IMR-90 (cell line): ENCODE measurements around the gene HSF2. TPM values are rescaled to one million over a fixed set of nuclear protein-coding genes. Genes with fewer than 3 reads are reported as not detected.

ENCODE experiments used
- ATAC-seq: fragments of 200-7000 bp; cut with Tn5 transposase; 2 replicates; pipeline ENCODE4 v1.9.1; 2020; ENCODE audit warnings: low read depth, mild to moderate bottlenecking, moderate library complexity
- BruUV-seq: library from RNA; stranded (reverse); fragments of 400-500 nt; replicated peaks from 2 replicates; lab custom pipeline; 2021; lab: Mats Ljungman, UMichigan
- CTCF ChIA-PET: fragments of 300-600 bp; formaldehyde crosslinking; extraction: SDS; loops from one replicate; lab custom pipeline; 2021; ENCODE audit warnings: antibody characterized with exemption; lab: Yijun Ruan, JAX
- POLR2A ChIA-PET: fragments of 300-600 bp; sonication (Branson Sonifier 250); formaldehyde crosslinking; loops from one replicate; lab custom pipeline; 2022; ENCODE audit warnings: antibody characterized with exemption; ENCODE audit not compliant: unreplicated experiment; lab: Charles Lee
- DNase-seq: peaks from one replicate; pipeline ENCODE4 v3.0.0; 2013
- H2AFZ ChIP-seq: replicated peaks from 2 replicates; pipeline ENCODE3; 2013; ENCODE audit warnings: low read length, mild to moderate bottlenecking; ENCODE audit not compliant: poor library complexity
- H2AK5ac ChIP-seq: 2 replicates; pipeline ENCODE4 v1.6.1; 2013; ENCODE audit warnings: low read depth, low read length, inconsistent platforms
- H2AK9ac ChIP-seq: replicated peaks from 2 replicates; pipeline ENCODE3; 2013; ENCODE audit warnings: mild to moderate bottlenecking, low read depth, low read length, moderate library complexity; ENCODE audit not compliant: poor library complexity
- H2BK120ac ChIP-seq: 2 replicates; pipeline ENCODE4 v1.6.1; 2013; ENCODE audit warnings: low read depth, low read length, inconsistent platforms
- H2BK15ac ChIP-seq: 3 replicates; pipeline ENCODE4 v1.6.1; 2013; ENCODE audit warnings: low read depth, low read length, inconsistent platforms
- H2BK20ac ChIP-seq: 2 replicates; pipeline ENCODE4 v1.6.1; 2013; ENCODE audit warnings: low read depth, mild to moderate bottlenecking, inconsistent platforms, low read length, moderate library complexity
- H2BK5ac ChIP-seq: 2 replicates; pipeline ENCODE4 v1.6.1; 2013; ENCODE audit warnings: mild to moderate bottlenecking, low read depth, low read length, inconsistent platforms; ENCODE audit not compliant: poor library complexity, severe bottlenecking
- H3K14ac ChIP-seq: replicated peaks from 2 replicates; pipeline ENCODE4 v1.6.1; 2013; ENCODE audit warnings: low read depth, low read length, inconsistent platforms
- H3K18ac ChIP-seq: 2 replicates; pipeline ENCODE4 v1.6.1; 2013; ENCODE audit warnings: low read depth, low read length, control low read depth
- H3K23ac ChIP-seq: 2 replicates; pipeline ENCODE4 v1.6.1; 2013; ENCODE audit warnings: low read depth, low read length, inconsistent platforms
- H3K27ac ChIP-seq: 2 replicates; pipeline ENCODE4 v1.5.1; 2013; ENCODE audit warnings: mild to moderate bottlenecking, control low read depth, low read length; ENCODE audit not compliant: insufficient read depth
- H3K27me3 ChIP-seq: 2 replicates; pipeline ENCODE4 v1.6.1; 2013; ENCODE audit warnings: low read length; ENCODE audit not compliant: control insufficient read depth, insufficient read depth
- H3K36me3 ChIP-seq: 2 replicates; pipeline ENCODE4 v1.6.1; 2013; ENCODE audit warnings: low read length, mixed read lengths; ENCODE audit not compliant: control insufficient read depth, insufficient read depth
- H3K4ac ChIP-seq: 2 replicates; pipeline ENCODE4 v1.6.1; 2013; ENCODE audit warnings: low read depth, low read length, inconsistent platforms
- H3K4me1 ChIP-seq: 2 replicates; pipeline ENCODE4 v1.6.1; 2013; ENCODE audit warnings: low read length, mixed read lengths; ENCODE audit not compliant: control insufficient read depth, insufficient read depth
- H3K4me2 ChIP-seq: 2 replicates; pipeline ENCODE4 v1.6.1; 2013; ENCODE audit warnings: low read depth, mild to moderate bottlenecking, control low read depth, low read length, moderate library complexity
- H3K4me3 ChIP-seq: 2 replicates; pipeline ENCODE4 v1.5.1; 2013; ENCODE audit warnings: low read depth, mild to moderate bottlenecking, control low read depth, low read length, moderate library complexity; ENCODE audit not compliant: insufficient read depth
- H3K56ac ChIP-seq: 2 replicates; pipeline ENCODE4 v1.6.1; 2013; ENCODE audit warnings: low read length, inconsistent platforms; ENCODE audit not compliant: insufficient read depth; ENCODE audit errors: extremely low read depth
- H3K79me1 ChIP-seq, 2 experiments: 2 replicates each; pipeline ENCODE4 v1.6.1; 2013; ENCODE audit warnings: low read length in 2 of 2, inconsistent platforms in 1 of 2, low read depth in 1 of 2
- H3K9ac ChIP-seq: 2 replicates; pipeline ENCODE4 v1.6.1; 2013; ENCODE audit warnings: low read depth, low read length, control low read depth
- H3K9me1 ChIP-seq: 2 replicates; pipeline ENCODE4 v1.6.1; 2013; ENCODE audit warnings: low read length, inconsistent platforms; ENCODE audit not compliant: insufficient read depth
- H3K9me3 ChIP-seq: 2 replicates; pipeline ENCODE4 v1.6.1; 2013; ENCODE audit warnings: low read length; ENCODE audit not compliant: control insufficient read depth, insufficient read depth
- H4K20me1 ChIP-seq: 2 replicates; pipeline ENCODE4 v1.6.1; 2013; ENCODE audit warnings: low read length, inconsistent platforms; ENCODE audit not compliant: insufficient read depth
- H4K5ac ChIP-seq: 2 replicates; pipeline ENCODE4 v1.6.1; 2013; ENCODE audit warnings: mild to moderate bottlenecking, low read depth, low read length, control low read depth
- H4K8ac ChIP-seq, 2 experiments: 2 replicates each; pipeline ENCODE4 v1.6.1; 2013; ENCODE audit warnings: low read depth in 2 of 2, low read length in 2 of 2, control low read depth in 1 of 2, inconsistent platforms in 1 of 2
- H4K91ac ChIP-seq: 2 replicates; pipeline ENCODE4 v1.6.1; 2013; ENCODE audit warnings: low read depth, low read length, inconsistent platforms; ENCODE audit not compliant: insufficient read depth
- CHD1 ChIP-seq: IDR thresholded peaks from 2 replicates; pipeline ENCODE4 v1.6.1; 2012; ENCODE audit warnings: low read depth, low read length, improper control_type of control experiment
- FOS ChIP-seq: fragments of 150-350 bp; IDR thresholded peaks from 2 replicates; pipeline ENCODE4 v1.6.1; 2016; ENCODE audit warnings: low read depth, low read length
- MAZ ChIP-seq: IDR thresholded peaks from 2 replicates; pipeline ENCODE4 v1.6.1; 2012; ENCODE audit warnings: low read depth, mild to moderate bottlenecking, low read length, improper control_type of control experiment, moderate library complexity, borderline replicate concordance
- POLR2A ChIP-seq: IDR thresholded peaks from 2 replicates; pipeline ENCODE4 v1.6.1; 2012; ENCODE audit warnings: mild to moderate bottlenecking, low read depth, low read length
- WGBS, 2 experiments: methylation state at CpG; one replicate each; pipeline versions ENCODE4 v1.1.5 to v1.1.7; 2013; ENCODE audit warnings: missing lambda C conversion rate in 2 of 2; ENCODE audit not compliant: insufficient read length in 1 of 2; ENCODE audit errors: extremely low coverage in 2 of 2; 5-methylcytosine and 5-hydroxymethylcytosine counted together
- dilution Hi-C: fragments of 300-500 bp; cut with HindIII; formaldehyde crosslinking; loops from one replicate; pipeline ENCODE4 v1.14.3; 2018; ENCODE audit warnings: low sequenced_read_pairs; ENCODE audit not compliant: unreplicated experiment
- in situ Hi-C: fragments of 300-500 bp; cut with MboI; formaldehyde crosslinking; loops from 3 replicates; pipeline ENCODE4 v1.14.3; 2019; ENCODE audit warnings: low sequenced_read_pairs, inconsistent platforms, mixed read lengths
- intact Hi-C: fragments of 100-400 bp; cut with micrococcal nuclease; formaldehyde crosslinking; loops from 2 replicates; pipeline ENCODE4 v1.10.0; 2022
- polyA plus RNA-seq, 3 experiments: library from polyadenylated mRNA; depleted of rRNA; stranded (reverse); fragments of >200 nt; gene quantifications; 2 replicates each; pipeline ENCODE4 v1.2.3, GENCODE V29; 2012; ENCODE audit warnings: low replicate concordance in 1 of 3
- total RNA-seq: library from RNA; depleted of rRNA; stranded (reverse); fragments of >200 nt; gene quantifications from 2 replicates; pipeline ENCODE4 v1.2.3, GENCODE V29; 2012

The HSF2 gene
- total and polyA plus RNA-seq, 2 of the 4 experiments (the other 2 are of a cell fraction) = 17.6 to 28.9 TPM

- TF ChIP-seq MAZ = no peak
- TF ChIP-seq POLR2A = no peak
These were observed 17.8 kb upstream of the HSF2 start (continued) for GRCh38 chr6:122381494-122382265.

GRCh38 chr6:122385857-122386612, 13.4 kb upstream of the HSF2 start:
- in situ Hi-C loops (loop anchor here (10.0 kb wide), 1 partner anchor 149 kb away; no protein-coding TSS in a partner anchor), intact Hi-C loops (loop anchor here (10.0 kb wide), 1 partner anchor 339 kb away; no protein-coding TSS in a partner anchor), dilution Hi-C loops (no loop called here)
- Histone ChIP-seq H3K4me3 (no peak overlapping the region), H3K36me3 (no peaks in the 10 kb centered on the region), H2AFZ (no peak overlapping the region), H3K9me3 (no peaks in the 10 kb centered on the region), H3K9ac (no peak overlapping the region), H2AK9ac (no peak overlapping the region), H2BK5ac (no peak overlapping the region), H2AK5ac (no peak overlapping the region), H3K9me1 (no peaks in the 10 kb centered on the region), H3K79me1 (no peaks in the 10 kb centered on the region), H3K14ac (no peak overlapping the region), H2BK15ac (no peak overlapping the region), H3K56ac (no peak overlapping the region), H3K27me3 (no peaks in the 10 kb centered on the region), H3K23ac (no peak overlapping the region), H2BK20ac (no peak overlapping the region), H2BK120ac (no peak overlapping the region), H4K5ac (no peak overlapping the region), H3K4me2 (no peak overlapping the region), H3K27ac (no peak overlapping the region), H3K18ac (no peak overlapping the region), H4K8ac (no peak overlapping the region), H4K20me1 (no peaks in the 10 kb centered on the region), H4K91ac (no peak overlapping the region), H3K4ac (no peak overlapping the region), H3K4me1 (no peaks in the 10 kb centered on the region)
- WGBS, 2 experiments = no CpG with 5 or more reads among the region's 3 CpGs
- no peak for DNase-seq
- CTCF ChIA-PET = interaction anchor here (1.6 kb wide), 1 partner anchor 144 kb away, joined by 5 read pairs; no protein-coding TSS in a partner anchor
- TF ChIP-seq CHD1 (no peak), FOS (no peak)
- no TSS peak for BruUV-seq
- POLR2A ChIA-PET = no interaction called here
- ATAC-seq = no peak
